Tibial nerve (tissue), 4 donors: ENCODE measurements around the gene CA12.

Source experiments
- EP300 ChIP-seq, 2 donors: sonication (generic); formaldehyde crosslinking; IDR thresholded peaks; one replicate each; pipeline ENCODE4 v1.6.1; 2017; ENCODE audit warnings: antibody characterized with exemption in 2 of 2, mild to moderate bottlenecking in 1 of 2
- TF ChIP-seq, protein P1 (sequence below), 5 experiments: fragments of 200-600 bp in 3 of 5; fragments of 450-650 bp in 2 of 5; sonication (generic) in 3 of 5; IDR thresholded peaks; one replicate each; pipeline ENCODE4 v1.5.1; 2016 to 2019; ENCODE audit warnings: antibody characterized with exemption in 5 of 5, mild to moderate bottlenecking in 3 of 5, moderate library complexity in 2 of 5

DNA sequence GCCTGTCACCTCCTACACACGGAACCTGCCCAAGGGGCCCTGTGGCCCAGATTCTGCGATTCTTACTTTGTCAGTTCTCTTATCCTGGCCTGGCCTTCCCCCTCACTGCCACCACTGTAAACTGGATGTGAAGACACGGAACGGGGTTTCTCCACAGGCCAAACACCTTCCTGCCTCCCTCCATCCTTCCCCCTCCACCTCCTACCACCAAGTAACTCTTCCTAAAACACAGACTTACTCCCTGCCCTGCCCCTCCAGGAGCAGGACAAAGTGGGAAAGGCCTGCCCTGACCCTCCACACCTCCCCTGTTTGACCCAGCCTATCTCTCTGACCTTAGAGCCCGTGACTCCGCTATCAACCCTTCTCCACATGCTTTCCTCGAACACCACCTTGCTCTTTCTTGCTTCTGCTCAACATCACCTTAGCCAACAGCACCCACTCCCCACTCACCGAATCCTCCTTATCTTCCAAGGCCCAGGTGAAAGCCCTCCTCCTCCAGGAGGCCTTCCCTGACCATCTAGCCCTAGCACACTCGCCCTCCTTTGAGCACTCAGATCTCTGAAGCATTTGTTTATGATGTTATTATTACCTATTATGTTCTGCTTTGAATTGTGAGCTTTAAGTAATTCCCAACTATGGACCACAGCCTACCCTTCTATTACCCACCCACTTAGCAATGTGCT is 7.6 kb downstream of the CA12 start:
- TF ChIP-seq EP300 (IDR thresholded peaks at IDR 0.05): no peak
- TF ChIP-seq, protein P1, sequence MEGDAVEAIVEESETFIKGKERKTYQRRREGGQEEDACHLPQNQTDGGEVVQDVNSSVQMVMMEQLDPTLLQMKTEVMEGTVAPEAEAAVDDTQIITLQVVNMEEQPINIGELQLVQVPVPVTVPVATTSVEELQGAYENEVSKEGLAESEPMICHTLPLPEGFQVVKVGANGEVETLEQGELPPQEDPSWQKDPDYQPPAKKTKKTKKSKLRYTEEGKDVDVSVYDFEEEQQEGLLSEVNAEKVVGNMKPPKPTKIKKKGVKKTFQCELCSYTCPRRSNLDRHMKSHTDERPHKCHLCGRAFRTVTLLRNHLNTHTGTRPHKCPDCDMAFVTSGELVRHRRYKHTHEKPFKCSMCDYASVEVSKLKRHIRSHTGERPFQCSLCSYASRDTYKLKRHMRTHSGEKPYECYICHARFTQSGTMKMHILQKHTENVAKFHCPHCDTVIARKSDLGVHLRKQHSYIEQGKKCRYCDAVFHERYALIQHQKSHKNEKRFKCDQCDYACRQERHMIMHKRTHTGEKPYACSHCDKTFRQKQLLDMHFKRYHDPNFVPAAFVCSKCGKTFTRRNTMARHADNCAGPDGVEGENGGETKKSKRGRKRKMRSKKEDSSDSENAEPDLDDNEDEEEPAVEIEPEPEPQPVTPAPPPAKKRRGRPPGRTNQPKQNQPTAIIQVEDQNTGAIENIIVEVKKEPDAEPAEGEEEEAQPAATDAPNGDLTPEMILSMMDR (IDR thresholded peaks at IDR 0.05): no peak
